Activated CD4-positive, alpha-beta T cell treated with anti-CD3 and anti-CD28 coated beads, Interleukin-2, amount 10 ng/mL, durations not matched to agents 7 days and 5 days (primary cell): Measurements from ENCODE around the gene SLC2A9. TPM values are rescaled to one million over a fixed set of nuclear protein-coding genes. Genes with fewer than 3 reads are reported as not detected.
A peak's percentile ranks its signal among the peaks of the same experiment; 100 is the strongest.
"Not testable (repeated sequence)": the region's sequence is repeated elsewhere in the genome, so short reads cannot be mapped to it uniquely, and the experiment has no call there.

Experiments
- CTCF ChIA-PET: fragments of 350-600 bp; sonication (Branson Sonifier 250); formaldehyde crosslinking; loops from one replicate; lab custom pipeline; 2021; ENCODE audit warnings: antibody characterized with exemption; lab: Charles Lee
- POLR2A ChIA-PET: fragments of 350-600 bp; sonication (Branson Sonifier 250); formaldehyde crosslinking; loops from one replicate; lab custom pipeline; 2021; ENCODE audit warnings: antibody characterized with exemption; lab: Charles Lee
- DNase-seq: peaks from one replicate; pipeline ENCODE4 v3.0.0-alpha.2; 2020
- H3K27ac Mint-ChIP-seq: one replicate; pipeline ENCODE4 v1.8.0; 2021; ENCODE audit warnings: mild to moderate bottlenecking, moderate library complexity, mixed read lengths
- H3K27me3 Mint-ChIP-seq: one replicate; pipeline ENCODE4 v1.8.0; 2021; ENCODE audit warnings: mixed read lengths
- H3K36me3 Mint-ChIP-seq: one replicate; pipeline ENCODE4 v1.8.0; 2021; ENCODE audit warnings: low read depth, mixed read lengths
- H3K4me1 Mint-ChIP-seq: one replicate; pipeline ENCODE4 v1.8.0; 2021; ENCODE audit warnings: mixed read lengths
- H3K4me3 Mint-ChIP-seq: one replicate; pipeline ENCODE4 v1.8.0; 2021; ENCODE audit warnings: mild to moderate bottlenecking, moderate library complexity, mixed read lengths
- H3K9me3 Mint-ChIP-seq: one replicate; pipeline ENCODE4 v1.8.0; 2021; ENCODE audit warnings: mixed read lengths
- total RNA-seq, 2 experiments: library from RNA; stranded (reverse); gene quantifications; one replicate each; pipeline ENCODE4 v1.2.3, GENCODE V29; 2021

SLC2A9 gene
- total RNA-seq, 2 experiments from 2014 or later = 1.5 to 2.0 TPM

GRCh38 chr4:9825049-9825448 is 196.2 kb downstream of the SLC2A9 start:
- H3K4me3 Mint-ChIP-seq = no peak overlapping the region
- H3K27ac Mint-ChIP-seq = no peak overlapping the region
- POLR2A ChIA-PET = no interaction called here
- no peaks in the 10 kb centered on the region for H3K9me3 Mint-ChIP-seq
- CTCF ChIA-PET = interaction anchor here (1.2 kb wide), 1 partner anchor 21 kb away, joined by 3 read pairs; no protein-coding TSS in a partner anchor
- peaks cover 19% of the 10 kb centered on the region for H3K4me1 Mint-ChIP-seq
- H3K27me3 Mint-ChIP-seq = peaks cover 34% of the 10 kb centered on the region
- peak; percentile 58 for DNase-seq
- H3K36me3 Mint-ChIP-seq = peaks cover 2% of the 10 kb centered on the region

GRCh38 chr4:9820343-9820742 is 201.0 kb downstream of the SLC2A9 start:
- CTCF ChIA-PET = no interaction called here
- POLR2A ChIA-PET = no interaction called here
- Mint-ChIP-seq H3K4me1 (peaks cover 11% of the 10 kb centered on the region), H3K4me3 (no peak overlapping the region), H3K9me3 (no peaks in the 10 kb centered on the region), H3K27me3 (peaks cover 38% of the 10 kb centered on the region), H3K36me3 (peaks cover 2% of the 10 kb centered on the region), H3K27ac (no peak overlapping the region)
- DNase-seq = no peak

- Mint-ChIP-seq H3K4me1 (peaks cover 13% of the 10 kb centered on the region), H3K9me3 (no peaks in the 10 kb centered on the region), H3K4me3 (no peak overlapping the region), H3K27me3 (peaks cover 48% of the 10 kb centered on the region), H3K27ac (no peak overlapping the region), H3K36me3 (no peaks in the 10 kb centered on the region)
- CTCF ChIA-PET = no interaction called here
- no peak for DNase-seq
- POLR2A ChIA-PET = no interaction called here
These were observed 205.0 kb downstream of the SLC2A9 start for GRCh38 chr4:9816285-9816684.

- Mint-ChIP-seq H3K36me3 (no peaks in the 10 kb centered on the region), H3K9me3 (no peaks in the 10 kb centered on the region), H3K4me3 (no peak overlapping the region), H3K27me3 (peaks cover 46% of the 10 kb centered on the region), H3K27ac (no peak overlapping the region), H3K4me1 (peaks cover 13% of the 10 kb centered on the region)
- peak; percentile 8 for DNase-seq
- POLR2A ChIA-PET = no interaction called here
- CTCF ChIA-PET = no interaction called here
These were observed 208.6 kb downstream of the SLC2A9 start for GRCh38 chr4:9812501-9813340.

GRCh38 chr4:9811806-9812205 is 209.5 kb downstream of the SLC2A9 start:
- no peak overlapping the region for H3K4me3 Mint-ChIP-seq
- H3K36me3 Mint-ChIP-seq = no peaks in the 10 kb centered on the region
- peaks cover 50% of the 10 kb centered on the region for H3K27me3 Mint-ChIP-seq
- H3K27ac Mint-ChIP-seq = no peak overlapping the region
- CTCF ChIA-PET = no interaction called here
- peaks cover 13% of the 10 kb centered on the region for H3K4me1 Mint-ChIP-seq
- H3K9me3 Mint-ChIP-seq = no peaks in the 10 kb centered on the region
- POLR2A ChIA-PET = no interaction called here
- DNase-seq = no peak

- no peaks in the 10 kb centered on the region for H3K36me3 Mint-ChIP-seq
- ChIA-PET CTCF (interaction anchor here (1.4 to 1.5 kb wide), 2 partner anchors 11 to 208 kb away, joined by 3 to 4 read pairs; no protein-coding TSS in a partner anchor), POLR2A (no interaction called here)
- no peak overlapping the region for H3K27ac Mint-ChIP-seq
- H3K27me3 Mint-ChIP-seq = peaks cover 32% of the 10 kb centered on the region
- no peak overlapping the region for H3K4me3 Mint-ChIP-seq
- DNase-seq = no peak
- H3K9me3 Mint-ChIP-seq = no peaks in the 10 kb centered on the region
- H3K4me1 Mint-ChIP-seq = peaks cover 9% of the 10 kb centered on the region
These were observed 213.2 kb downstream of the SLC2A9 start for GRCh38 chr4:9808077-9808476.

GRCh38 chr4:9804918-9805317 is 216.4 kb downstream of the SLC2A9 start:
- no peak overlapping the region for H3K4me3 Mint-ChIP-seq
- ChIA-PET CTCF (no interaction called here), POLR2A (no interaction called here)
- no peak overlapping the region for H3K27ac Mint-ChIP-seq
- H3K4me1 Mint-ChIP-seq = no peaks in the 10 kb centered on the region
- no peaks in the 10 kb centered on the region for H3K9me3 Mint-ChIP-seq
- no peaks in the 10 kb centered on the region for H3K36me3 Mint-ChIP-seq
- DNase-seq = no peak
- peaks cover 25% of the 10 kb centered on the region for H3K27me3 Mint-ChIP-seq

- H3K4me1 Mint-ChIP-seq = no peaks in the 10 kb centered on the region
- CTCF ChIA-PET = interaction anchor here (0.6 kb wide), 1 partner anchor 1712 kb away, joined by 4 read pairs; no protein-coding TSS in a partner anchor
These were observed 220.4 kb downstream of the SLC2A9 start for GRCh38 chr4:9800848-9801247.

GRCh38 chr4:9796641-9797040 is 224.7 kb downstream of the SLC2A9 start:
- H3K9me3 Mint-ChIP-seq, H3K4me3 Mint-ChIP-seq, H3K4me1 Mint-ChIP-seq, DNase-seq, H3K27ac Mint-ChIP-seq, H3K36me3 Mint-ChIP-seq, POLR2A ChIA-PET, CTCF ChIA-PET: not testable (repeated sequence)
- peaks cover 14% of the 10 kb centered on the region for H3K27me3 Mint-ChIP-seq

More at GRCh38 chr4:9800848-9801247, 220.4 kb downstream of the SLC2A9 start:
- Mint-ChIP-seq H3K27ac (no peak overlapping the region), H3K27me3 (peaks cover 23% of the 10 kb centered on the region), H3K4me3 (no peak overlapping the region), H3K9me3 (no peaks in the 10 kb centered on the region), H3K36me3 (no peaks in the 10 kb centered on the region)
- POLR2A ChIA-PET = no interaction called here
- no peak for DNase-seq

GRCh38 chr4:9792381-9792780 is 228.9 kb downstream of the SLC2A9 start:
- H3K27me3 Mint-ChIP-seq = peaks cover 21% of the 10 kb centered on the region
- no peaks in the 10 kb centered on the region for H3K36me3 Mint-ChIP-seq
- ChIA-PET CTCF (no interaction called here), POLR2A (no interaction called here)
- no peaks in the 10 kb centered on the region for H3K4me1 Mint-ChIP-seq
- no peak for DNase-seq
- no peak overlapping the region for H3K4me3 Mint-ChIP-seq
- H3K9me3 Mint-ChIP-seq = no peaks in the 10 kb centered on the region
- H3K27ac Mint-ChIP-seq = no peak overlapping the region

- H3K9me3 Mint-ChIP-seq, H3K4me3 Mint-ChIP-seq, H3K27ac Mint-ChIP-seq, CTCF ChIA-PET, POLR2A ChIA-PET, DNase-seq, H3K4me1 Mint-ChIP-seq, H3K36me3 Mint-ChIP-seq: not testable (repeated sequence)
- peaks cover 49% of the 10 kb centered on the region for H3K27me3 Mint-ChIP-seq
These were observed 235.4 kb downstream of the SLC2A9 start for GRCh38 chr4:9785891-9786290.

- Mint-ChIP-seq H3K9me3 (no peaks in the 10 kb centered on the region), H3K4me1 (no peaks in the 10 kb centered on the region), H3K27ac (no peak overlapping the region), H3K4me3 (no peak overlapping the region), H3K27me3 (peaks cover 49% of the 10 kb centered on the region), H3K36me3 (no peaks in the 10 kb centered on the region)
- DNase-seq = no peak
- ChIA-PET CTCF (no interaction called here), POLR2A (no interaction called here)
These were observed 239.2 kb downstream of the SLC2A9 start for GRCh38 chr4:9782136-9782436.

GRCh38 chr4:9781343-9782135 is 239.8 kb downstream of the SLC2A9 start, which contains the start of gene DRD5:
Gene DRD5, plus strand, starts transcription at chr4:9781634. Its CDS starts 396 bp downstream, at chr4:9782030.
- Mint-ChIP-seq H3K27ac (no peak within 1 kb of the TSS), H3K9me3 (no peaks in the 10 kb centered on the region), H3K36me3 (no peaks in the 10 kb centered on the region), H3K27me3 (peaks cover 51% of the 10 kb centered on the region), H3K4me3 (no peak within 1 kb of the TSS), H3K4me1 (no peaks in the 10 kb centered on the region)
- no peak for DNase-seq
- ChIA-PET POLR2A (no interaction called here), CTCF (no interaction called here)
